ENCODE results near the gene PODNL1. TPM values are rescaled to one million over a fixed set of nuclear protein-coding genes. Genes with fewer than 3 reads are reported as not detected.
A peak's percentile ranks its signal among the peaks of the same experiment; 100 is the strongest.

The PODNL1 gene
- not detected for total RNA-seq

DNA sequence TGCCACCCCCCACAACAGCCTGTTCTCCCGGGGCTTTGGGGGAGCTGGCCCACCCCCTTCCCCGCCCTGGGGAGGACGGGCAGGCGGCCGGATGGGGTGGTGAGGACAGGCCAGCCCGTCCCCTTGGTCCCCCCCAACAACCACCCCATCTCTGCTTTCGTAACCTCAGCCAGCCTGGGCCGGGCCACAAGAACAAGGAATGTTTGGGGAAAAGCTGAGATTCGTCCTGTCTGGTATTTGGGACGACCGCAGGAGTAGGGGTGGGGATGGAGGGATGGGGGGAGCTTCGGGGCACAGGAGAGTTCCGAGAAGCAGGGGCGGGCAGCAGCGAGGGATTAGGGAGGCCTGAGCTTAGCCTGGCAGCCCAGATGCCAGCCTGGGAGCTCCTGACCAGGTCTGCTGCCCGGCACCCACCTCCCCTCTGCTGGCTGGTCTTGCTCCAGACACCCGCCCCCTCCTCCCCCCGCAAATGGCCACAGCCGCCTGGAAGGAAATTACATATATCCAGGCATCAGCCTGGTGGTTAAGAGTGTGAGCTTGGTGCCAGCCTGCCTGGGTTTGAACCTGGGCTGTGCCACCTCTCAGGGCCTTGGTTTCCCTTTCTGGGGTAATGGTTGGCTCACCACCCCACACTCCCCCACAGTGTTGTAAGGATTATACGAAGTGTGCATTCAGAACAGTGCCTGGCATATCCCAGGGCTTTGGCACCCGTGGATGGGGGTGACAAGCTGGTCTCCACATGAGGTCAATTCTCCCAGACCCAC, at the start of gene PODNL1:
Gene PODNL1, minus strand, starts transcription at position 117 of the 764 bp plus-strand sequence. CDS start 236 bp downstream, outside the sequence.
- no peak within 1 kb of the TSS for H3K4me3 ChIP-seq (ENCODE audit: low read length)
- H3K27me3 ChIP-seq (ENCODE audit: insufficient read depth, low read length), result peaks cover 3% of the 10 kb centered on the region
- no peaks in the 10 kb centered on the region for H3K9me3 ChIP-seq (ENCODE audit: low read depth, low read length)
- H3K4me1 ChIP-seq (ENCODE audit: insufficient read depth, low read length), result no peaks in the 10 kb centered on the region

DNA sequence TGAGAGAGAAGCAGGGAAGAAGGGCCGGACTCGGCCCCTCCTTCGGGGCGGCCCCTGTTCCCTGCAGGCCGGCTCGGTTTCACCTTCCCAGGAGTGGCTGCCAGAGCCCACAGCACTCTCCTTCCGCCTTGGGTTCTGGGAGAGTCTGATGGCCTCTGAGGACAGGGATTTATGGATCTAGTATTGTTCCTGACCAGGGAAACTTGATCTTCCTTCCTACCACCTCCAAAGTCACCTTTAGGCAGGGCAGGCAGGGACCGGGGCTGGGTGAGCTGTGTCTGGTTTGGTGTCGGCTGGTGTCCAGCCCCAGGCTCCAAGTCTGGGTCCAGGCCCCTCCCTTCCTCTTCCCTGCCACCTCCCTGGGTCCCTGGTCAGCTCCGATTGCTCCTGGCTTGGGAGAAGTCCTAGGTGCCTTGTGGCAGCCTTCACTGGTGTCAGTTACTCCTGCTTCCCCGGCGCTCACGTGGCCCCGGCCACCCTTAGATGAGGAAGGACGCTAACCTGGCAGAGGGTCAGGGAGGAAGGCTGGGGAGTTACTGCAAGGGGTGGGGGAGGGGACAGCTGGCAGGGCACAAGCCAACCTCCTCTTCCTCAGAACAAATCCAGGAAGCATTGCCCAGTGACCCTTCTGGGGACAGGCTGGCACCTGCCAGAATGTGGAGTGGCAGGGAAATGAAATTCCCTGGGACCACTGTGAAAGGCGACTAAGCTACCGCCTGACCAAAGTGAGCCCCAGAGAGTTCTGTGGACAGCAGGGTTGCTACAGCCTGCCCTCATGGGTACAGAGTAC, 49.1 kb upstream of the PODNL1 start:
- H3K27me3 ChIP-seq (ENCODE audit: insufficient read depth, low read length), result no peaks in the 10 kb centered on the region
- no peaks in the 10 kb centered on the region for H3K9me3 ChIP-seq (ENCODE audit: low read depth, low read length)
- no peak overlapping the region for H3K4me3 ChIP-seq (ENCODE audit: low read length)
- peaks cover 59% of the 10 kb centered on the region for H3K4me1 ChIP-seq (ENCODE audit: insufficient read depth, low read length)

DNA sequence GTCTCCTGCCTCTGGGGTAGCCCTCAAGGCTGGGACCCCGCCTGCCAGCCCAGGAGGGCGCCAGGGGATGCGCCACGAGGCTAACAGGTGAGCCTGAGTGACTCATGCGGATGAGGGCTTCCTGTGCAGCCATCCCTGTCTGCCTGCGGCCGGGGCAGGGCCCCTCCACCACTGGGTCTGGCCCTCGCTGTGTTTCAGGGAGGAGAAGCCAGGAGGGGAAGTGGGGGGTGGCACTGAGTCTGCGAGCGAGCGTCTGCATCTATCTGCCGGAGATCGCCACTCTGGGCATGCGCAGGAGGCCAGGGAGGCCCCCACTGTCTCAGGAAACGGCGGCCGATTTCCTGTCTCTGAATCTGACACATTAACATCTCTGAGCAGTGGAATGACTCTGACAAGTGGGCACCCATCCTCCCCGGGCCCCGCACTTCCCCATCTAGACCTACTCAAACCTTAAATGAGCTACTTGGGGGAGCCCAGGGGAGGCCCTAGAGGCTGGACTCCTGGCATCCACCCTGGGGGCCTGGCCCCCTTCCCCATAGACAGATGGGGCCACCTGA, 48.2 kb upstream of the PODNL1 start:
- Histone ChIP-seq H3K4me1 (ENCODE audit: insufficient read depth, low read length) (peaks cover 65% of the 10 kb centered on the region), H3K4me3 (ENCODE audit: low read length) (no peak overlapping the region), H3K9me3 (ENCODE audit: low read depth, low read length) (no peaks in the 10 kb centered on the region), H3K27me3 (ENCODE audit: insufficient read depth, low read length) (no peaks in the 10 kb centered on the region)

GRCh38 chr19:13985771-13986347, 47.6 kb upstream of the PODNL1 start:
- peaks cover 69% of the 10 kb centered on the region for H3K4me1 ChIP-seq (ENCODE audit: insufficient read depth, low read length)
- no peaks in the 10 kb centered on the region for H3K9me3 ChIP-seq (ENCODE audit: low read depth, low read length)
- no peak overlapping the region for H3K4me3 ChIP-seq (ENCODE audit: low read length)
- H3K27me3 ChIP-seq (ENCODE audit: insufficient read depth, low read length), result no peaks in the 10 kb centered on the region

- Histone ChIP-seq H3K4me3 (ENCODE audit: low read length) (no peak overlapping the region), H3K27me3 (ENCODE audit: insufficient read depth, low read length) (no peaks in the 10 kb centered on the region), H3K4me1 (ENCODE audit: insufficient read depth, low read length) (peaks cover 71% of the 10 kb centered on the region), H3K9me3 (ENCODE audit: low read depth, low read length) (no peaks in the 10 kb centered on the region)
These were observed 46.9 kb upstream of the PODNL1 start for GRCh38 chr19:13984875-13985741.

DNA sequence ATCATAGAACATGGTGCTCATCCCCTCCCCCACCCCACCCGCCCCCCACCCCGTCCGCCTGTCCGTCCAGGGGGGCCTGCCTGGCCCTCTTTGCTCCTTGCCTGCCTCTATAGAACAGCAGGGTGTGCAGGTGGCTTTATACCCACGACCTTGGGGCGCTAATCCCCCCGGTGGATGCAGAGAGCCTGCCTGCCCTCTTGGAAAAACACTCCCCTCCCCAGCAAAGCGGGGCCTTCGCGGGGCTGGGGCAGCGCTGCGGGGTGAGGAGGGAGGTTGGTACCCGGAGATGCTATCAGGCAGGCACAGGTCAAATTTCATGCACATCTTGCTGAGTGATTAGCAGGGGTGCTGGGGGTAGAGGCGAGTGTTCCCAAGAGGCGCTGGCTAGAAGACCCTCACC, 46.0 kb upstream of the PODNL1 start:
- Histone ChIP-seq H3K9me3 (ENCODE audit: low read depth, low read length) (no peaks in the 10 kb centered on the region), H3K4me3 (ENCODE audit: low read length) (no peak overlapping the region), H3K4me1 (ENCODE audit: insufficient read depth, low read length) (peaks cover 80% of the 10 kb centered on the region), H3K27me3 (ENCODE audit: insufficient read depth, low read length) (no peaks in the 10 kb centered on the region)

DNA sequence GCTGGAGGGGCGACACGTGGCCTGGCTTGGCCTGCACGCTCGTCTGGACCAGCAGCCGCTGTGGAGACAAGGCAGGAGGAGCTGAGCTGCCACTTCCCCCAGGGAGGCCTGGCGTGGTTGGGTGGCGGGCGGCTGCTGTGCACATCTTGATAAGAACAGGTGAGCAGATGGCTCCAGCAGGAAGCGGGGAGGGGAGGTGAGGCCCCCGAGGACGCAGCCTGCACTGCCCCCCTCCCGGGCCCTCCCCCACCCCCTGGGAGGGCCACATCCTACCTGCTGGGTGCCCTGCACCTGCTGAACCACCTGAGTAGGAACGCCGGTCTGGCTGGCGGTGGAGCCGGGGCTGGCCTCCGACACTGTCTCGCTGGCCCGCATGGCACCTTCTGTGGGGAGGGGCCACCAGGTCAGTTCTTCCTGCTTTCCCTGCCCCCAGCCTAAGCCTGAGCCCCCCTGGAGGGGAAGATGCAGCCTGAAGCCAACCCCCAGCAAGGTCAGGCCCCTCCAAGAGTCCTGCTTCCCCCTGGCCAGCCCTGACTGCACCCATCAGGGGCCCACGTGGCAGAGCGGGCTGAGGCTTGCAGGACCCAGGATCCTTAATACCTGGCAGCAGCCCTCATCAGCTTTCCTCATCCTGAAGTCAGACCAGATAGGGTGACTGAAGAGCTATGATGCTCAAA, 45.1 kb upstream of the PODNL1 start:
- H3K27me3 ChIP-seq (ENCODE audit: insufficient read depth, low read length), result no peaks in the 10 kb centered on the region
- H3K4me3 ChIP-seq (ENCODE audit: low read length), result no peak overlapping the region
- H3K9me3 ChIP-seq (ENCODE audit: low read depth, low read length), result no peaks in the 10 kb centered on the region
- peaks cover 82% of the 10 kb centered on the region for H3K4me1 ChIP-seq (ENCODE audit: insufficient read depth, low read length)

DNA sequence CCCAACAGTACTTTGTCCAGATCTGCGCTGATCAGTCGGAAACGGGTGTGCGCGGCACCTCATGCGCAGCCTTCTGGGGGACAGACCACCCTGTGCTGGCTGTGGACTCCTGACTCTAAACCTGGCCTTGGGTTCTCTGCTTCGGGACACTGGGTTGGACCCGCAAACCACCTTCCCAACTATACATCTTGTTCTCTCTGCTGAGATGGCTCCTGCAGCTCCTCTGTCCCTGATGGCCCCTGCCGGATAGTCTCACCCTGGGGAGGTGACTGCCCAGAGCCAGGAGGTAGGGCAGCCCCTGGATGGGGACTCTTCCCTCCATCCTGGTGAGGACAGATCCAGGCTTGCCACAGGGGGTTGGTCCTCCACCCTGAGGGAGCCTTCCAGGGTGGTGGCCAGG, 44.6 kb upstream of the PODNL1 start:
- H3K9me3 ChIP-seq (ENCODE audit: low read depth, low read length), result no peaks in the 10 kb centered on the region

DNA sequence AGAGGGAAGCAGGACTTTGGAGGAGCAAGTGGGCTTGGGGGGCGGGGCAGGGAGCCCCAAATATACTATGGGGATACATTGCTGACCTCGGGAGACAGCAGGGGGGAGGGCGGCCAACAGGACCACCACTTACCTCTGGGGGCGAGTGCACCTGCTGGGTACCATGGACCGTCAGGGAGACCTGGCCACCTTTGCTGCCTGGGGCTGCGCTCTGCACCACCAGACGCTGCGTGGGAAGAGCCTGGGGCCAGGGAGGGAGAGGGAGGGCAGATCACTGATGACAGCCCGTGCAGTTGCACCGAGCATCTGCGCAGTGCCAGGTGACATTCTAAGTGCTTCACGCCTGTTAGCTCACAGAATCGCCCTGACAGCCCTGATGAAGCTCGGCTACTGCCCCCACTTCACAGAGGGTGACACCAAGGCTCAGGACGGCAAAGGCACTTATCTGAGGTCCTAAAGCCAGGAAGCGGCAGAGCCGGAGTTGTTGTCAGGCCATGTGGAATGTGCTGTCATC, 43.8 kb upstream of the PODNL1 start:
- Histone ChIP-seq H3K4me3 (ENCODE audit: low read length) (no peak overlapping the region), H3K27me3 (ENCODE audit: insufficient read depth, low read length) (no peaks in the 10 kb centered on the region), H3K9me3 (ENCODE audit: low read depth, low read length) (no peaks in the 10 kb centered on the region), H3K4me1 (ENCODE audit: insufficient read depth, low read length) (peaks cover 74% of the 10 kb centered on the region)

More for the DNA sequence above, 44.6 kb upstream of the PODNL1 start:
- no peak overlapping the region for H3K4me3 ChIP-seq (ENCODE audit: low read length)
- H3K27me3 ChIP-seq (ENCODE audit: insufficient read depth, low read length), result no peaks in the 10 kb centered on the region
- peaks cover 81% of the 10 kb centered on the region for H3K4me1 ChIP-seq (ENCODE audit: insufficient read depth, low read length)

DNA sequence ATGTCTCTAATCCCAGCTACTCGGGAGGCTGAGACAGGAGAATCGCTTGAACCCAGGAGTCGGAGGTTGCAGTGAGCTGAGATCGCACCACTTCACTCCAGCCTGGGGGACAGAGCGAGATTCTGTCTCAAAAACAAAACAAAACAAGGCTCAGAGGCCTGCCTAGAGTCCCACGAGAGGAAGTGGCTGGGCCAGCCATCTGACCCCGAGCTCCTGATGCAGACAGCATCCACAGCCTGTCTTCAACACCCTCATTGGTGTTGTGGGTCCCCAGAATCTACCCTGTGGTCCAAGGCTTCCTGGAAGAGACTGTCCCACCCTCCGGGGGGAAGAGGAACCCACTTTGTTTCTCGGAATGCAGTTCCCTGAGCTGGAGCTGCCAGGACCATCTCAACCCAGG, 43.2 kb upstream of the PODNL1 start:
- peaks cover 68% of the 10 kb centered on the region for H3K4me1 ChIP-seq (ENCODE audit: insufficient read depth, low read length)
- no peak overlapping the region for H3K4me3 ChIP-seq (ENCODE audit: low read length)
- no peaks in the 10 kb centered on the region for H3K9me3 ChIP-seq (ENCODE audit: low read depth, low read length)
- no peaks in the 10 kb centered on the region for H3K27me3 ChIP-seq (ENCODE audit: insufficient read depth, low read length)

DNA sequence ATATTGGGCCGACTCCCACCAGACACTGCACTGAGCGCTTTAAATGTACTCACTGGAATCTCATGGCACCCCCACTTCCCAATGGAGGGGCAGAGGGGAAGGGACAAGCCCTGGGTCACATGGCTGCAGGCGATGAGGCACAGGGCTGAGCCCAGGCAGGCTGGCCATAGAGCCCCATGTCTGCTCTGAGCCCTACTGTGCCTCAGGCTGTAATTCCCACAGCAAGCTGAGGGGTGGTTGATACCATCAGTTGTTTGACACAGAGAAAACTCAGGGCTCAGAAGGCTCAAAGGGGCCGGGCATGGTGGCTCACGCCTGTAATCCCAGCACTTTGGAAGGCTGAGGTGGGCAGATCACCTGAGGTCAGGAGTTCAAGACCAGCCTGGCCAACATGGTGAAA, 42.8 kb upstream of the PODNL1 start:
- H3K4me3 ChIP-seq (ENCODE audit: low read length), result no peak overlapping the region
- H3K27me3 ChIP-seq (ENCODE audit: insufficient read depth, low read length), result no peaks in the 10 kb centered on the region
- no peaks in the 10 kb centered on the region for H3K9me3 ChIP-seq (ENCODE audit: low read depth, low read length)
- H3K4me1 ChIP-seq (ENCODE audit: insufficient read depth, low read length), result peaks cover 63% of the 10 kb centered on the region

DNA sequence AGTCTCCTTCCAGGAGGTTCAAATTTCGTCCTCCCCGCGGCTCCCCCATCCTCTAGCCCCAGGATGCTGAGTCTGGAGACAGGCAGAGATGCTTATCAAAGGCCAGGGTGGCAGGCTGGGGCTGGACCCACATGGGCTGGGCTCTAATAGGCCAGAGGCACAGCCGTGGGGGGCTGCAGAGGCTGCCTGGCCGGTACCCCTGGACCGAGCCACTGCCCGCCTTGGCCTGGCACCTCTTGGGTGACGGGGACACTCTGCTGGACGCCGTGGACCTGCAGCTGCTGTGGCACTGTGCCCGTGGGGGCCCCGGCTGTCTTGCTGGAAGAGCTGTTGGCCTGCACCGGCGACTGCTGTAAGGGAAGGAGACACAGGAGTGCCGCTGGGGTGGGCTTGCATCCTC, 42.1 kb upstream of the PODNL1 start:
- no peak overlapping the region for H3K4me3 ChIP-seq (ENCODE audit: low read length)
- H3K9me3 ChIP-seq (ENCODE audit: low read depth, low read length), result no peaks in the 10 kb centered on the region
- H3K27me3 ChIP-seq (ENCODE audit: insufficient read depth, low read length), result no peaks in the 10 kb centered on the region
- H3K4me1 ChIP-seq (ENCODE audit: insufficient read depth, low read length), result peaks cover 57% of the 10 kb centered on the region

DNA sequence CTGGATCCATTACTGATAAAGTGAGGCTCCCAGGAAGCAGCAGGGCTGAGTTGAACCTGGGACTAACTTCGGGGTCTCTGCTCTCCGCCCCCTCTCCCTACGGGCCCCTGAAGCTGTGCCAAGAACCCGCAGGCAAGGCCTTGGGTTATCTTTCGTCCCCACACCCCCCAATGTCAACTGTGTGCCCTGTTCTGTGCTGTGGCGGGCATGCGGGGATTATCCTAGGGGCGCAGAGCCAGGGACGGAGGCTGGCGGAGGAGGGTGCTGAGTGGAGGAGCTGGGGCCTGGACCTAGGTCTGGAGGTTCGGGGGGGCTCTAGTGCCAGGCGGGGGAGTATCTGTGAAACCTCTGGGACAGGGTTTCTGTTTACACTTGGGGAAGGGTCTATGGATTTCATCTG, 41.5 kb upstream of the PODNL1 start:
- Histone ChIP-seq H3K4me3 (ENCODE audit: low read length) (no peak overlapping the region), H3K9me3 (ENCODE audit: low read depth, low read length) (no peaks in the 10 kb centered on the region), H3K4me1 (ENCODE audit: insufficient read depth, low read length) (peaks cover 50% of the 10 kb centered on the region), H3K27me3 (ENCODE audit: insufficient read depth, low read length) (no peaks in the 10 kb centered on the region)

DNA sequence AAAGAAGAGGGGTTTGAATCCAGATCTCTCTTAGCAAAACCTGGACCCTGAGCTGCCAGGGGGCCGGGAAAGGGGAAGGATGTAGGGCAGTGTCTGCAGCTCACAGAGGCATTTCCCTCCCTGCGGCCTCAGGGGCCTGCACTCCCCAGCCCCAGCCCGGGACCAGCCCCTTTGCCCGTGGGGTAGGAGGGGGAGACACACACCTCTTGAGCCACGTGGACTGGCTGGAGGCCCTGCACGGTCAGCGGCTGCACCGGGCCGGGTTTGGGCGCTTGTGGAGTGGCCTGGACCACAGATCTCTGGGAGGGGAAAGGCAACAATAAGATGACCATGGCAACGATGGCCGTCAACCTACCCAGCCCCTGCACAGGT, 41.0 kb upstream of the PODNL1 start:
- no peaks in the 10 kb centered on the region for H3K27me3 ChIP-seq (ENCODE audit: insufficient read depth, low read length)
- no peaks in the 10 kb centered on the region for H3K9me3 ChIP-seq (ENCODE audit: low read depth, low read length)
- peak overlapping the region; percentile 24 for H3K4me3 ChIP-seq (ENCODE audit: low read length)
- H3K4me1 ChIP-seq (ENCODE audit: insufficient read depth, low read length), result peaks cover 46% of the 10 kb centered on the region

Data from mononuclear cell (primary cell).